NCI-H2107 (cell line): ENCODE data around the gene TRIM32.
"Not testable (repeated sequence)": the region's sequence is repeated elsewhere in the genome, so short reads cannot be mapped to it uniquely, and the experiment has no call there.

ENCODE experiments used
- DNase-seq: peaks from one replicate; lab custom pipeline; 2025; lab: John Stamatoyannopoulos, UW

TRIM32 gene

DNA sequence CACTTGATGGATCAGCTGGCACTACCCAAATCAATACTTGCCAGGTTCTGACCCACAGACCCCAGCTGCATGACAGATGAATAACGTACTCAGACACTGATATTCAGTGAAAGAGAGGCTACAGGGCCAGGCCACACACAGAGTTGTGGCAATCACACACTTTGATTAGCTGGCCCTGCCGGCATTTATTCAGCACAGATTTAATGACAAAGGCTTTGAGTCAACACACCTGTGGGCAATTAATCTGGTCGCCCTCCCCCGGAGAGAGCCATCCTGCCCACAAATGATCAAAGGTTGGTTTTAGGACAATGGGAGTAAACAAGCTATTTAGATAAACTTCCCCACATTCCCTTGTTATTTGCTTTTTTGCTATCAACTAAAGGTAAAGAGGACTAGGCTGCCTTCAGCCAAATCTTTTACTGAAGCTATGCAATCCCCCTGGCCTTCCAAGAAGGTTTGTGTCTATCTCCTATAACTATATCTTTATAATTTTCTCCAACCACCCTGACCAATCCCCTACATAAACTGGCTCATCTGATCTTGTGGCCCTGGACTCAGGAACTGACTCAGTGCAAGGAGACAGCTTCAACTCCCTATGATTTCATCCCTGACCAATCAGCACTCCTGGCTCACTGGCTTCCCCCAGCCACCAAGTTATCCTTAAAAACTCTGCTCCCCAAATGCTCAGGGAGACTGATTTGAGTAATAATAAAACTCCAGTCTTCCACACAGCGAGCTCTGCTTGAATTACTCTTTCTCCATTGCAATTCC is 12.7 kb upstream of the TRIM32 start:
- DNase-seq: no peak

DNA sequence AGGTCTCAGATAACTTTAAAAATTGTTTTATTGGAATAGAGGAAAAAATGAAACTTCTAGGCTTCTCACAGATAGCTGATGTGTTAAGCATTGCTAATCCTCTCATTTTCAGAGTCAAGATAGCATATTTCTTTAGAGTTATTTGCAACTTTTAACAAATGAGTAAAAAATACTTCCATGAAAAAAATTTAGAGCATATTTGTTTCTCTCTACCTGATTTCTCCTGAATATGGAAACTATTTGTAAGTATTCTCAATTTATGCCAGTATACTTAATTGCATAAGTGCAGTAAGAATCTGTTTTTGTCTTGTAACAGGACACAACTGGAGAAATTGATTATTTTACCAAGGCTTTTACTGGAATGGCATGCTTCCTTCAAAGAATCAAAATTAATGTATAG is 3.6 kb upstream of the TRIM32 start:
- DNase-seq: no peak

DNA sequence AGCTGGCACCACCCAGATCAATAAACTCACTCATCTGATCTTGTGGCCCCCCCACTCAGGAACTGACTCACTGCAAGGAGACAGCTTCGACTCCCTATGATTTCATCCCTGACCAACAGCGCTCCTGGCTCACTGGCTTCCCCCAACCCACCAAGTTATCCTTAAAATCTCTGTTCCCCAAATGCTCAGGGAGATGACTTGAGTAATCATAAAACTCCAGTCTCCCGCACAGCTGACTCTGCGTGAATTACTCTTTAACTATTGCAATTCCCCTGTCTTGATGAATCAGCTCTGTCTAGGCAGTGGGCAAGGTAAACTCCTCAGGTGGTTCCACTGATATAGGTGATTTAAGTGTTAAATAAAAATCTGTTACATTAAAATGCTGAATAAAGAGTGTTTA is 1.9 kb upstream of the TRIM32 start:
- DNase-seq: no peak

DNA sequence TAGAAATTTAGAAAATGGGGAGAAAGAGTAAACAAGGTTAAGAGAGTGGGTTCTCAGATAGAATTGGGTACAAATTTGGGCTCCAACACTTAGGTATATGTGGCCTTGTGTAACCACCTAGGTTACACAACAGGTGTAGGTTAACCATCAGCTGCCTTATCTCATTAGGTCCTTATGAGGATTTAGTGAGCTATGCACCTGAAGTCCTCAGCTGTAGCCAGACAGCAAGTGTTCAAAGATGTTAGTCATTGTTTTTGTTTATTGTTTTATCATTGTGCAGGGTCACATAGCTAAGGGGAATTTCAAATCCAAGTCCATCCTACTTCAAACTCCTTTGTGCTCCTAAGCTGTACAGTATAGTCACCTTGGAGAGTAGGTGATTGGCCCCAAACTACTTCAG is 970 bp upstream of the TRIM32 start:
- DNase-seq: no peak

DNA sequence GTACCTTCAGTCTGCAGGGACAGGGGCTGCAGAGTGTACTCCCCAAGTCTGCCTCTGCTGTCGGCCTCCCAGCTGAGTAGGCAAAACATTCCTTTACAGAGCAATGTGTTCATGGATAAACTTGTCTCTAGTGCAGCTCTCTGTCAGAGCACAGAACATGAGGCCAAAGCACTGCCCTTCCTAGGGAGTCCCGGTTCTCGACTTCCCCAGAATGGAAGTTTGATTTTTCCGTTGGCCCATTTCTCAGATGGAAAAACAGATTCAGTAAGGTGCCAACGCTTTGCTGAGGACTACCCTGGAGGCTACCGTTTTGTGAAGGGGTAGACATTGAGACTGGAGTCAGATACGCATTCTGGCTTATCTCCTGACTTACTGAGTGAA is 422 bp upstream of the TRIM32 start:
- DNase-seq: no peak

DNA sequence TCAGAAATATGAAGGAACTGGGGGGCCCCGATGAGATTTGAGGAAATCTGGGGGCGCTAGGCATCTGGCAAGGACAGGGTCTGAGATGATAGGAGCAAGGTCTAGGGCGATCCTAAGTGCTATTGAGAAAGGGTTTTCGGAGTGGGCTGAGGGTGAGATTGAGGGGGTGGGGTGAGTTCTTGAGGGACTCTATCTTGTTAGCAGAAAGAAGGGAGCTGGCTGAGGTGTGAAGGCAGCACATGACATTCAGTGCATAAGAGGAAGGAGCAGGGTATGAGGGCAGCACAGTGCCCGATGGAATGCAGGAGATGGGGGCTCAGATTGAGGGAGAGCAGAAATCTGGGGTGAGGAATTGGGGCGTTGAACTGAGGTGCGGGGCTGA is 640 bp downstream of the TRIM32 start:
- no peak for DNase-seq

DNA sequence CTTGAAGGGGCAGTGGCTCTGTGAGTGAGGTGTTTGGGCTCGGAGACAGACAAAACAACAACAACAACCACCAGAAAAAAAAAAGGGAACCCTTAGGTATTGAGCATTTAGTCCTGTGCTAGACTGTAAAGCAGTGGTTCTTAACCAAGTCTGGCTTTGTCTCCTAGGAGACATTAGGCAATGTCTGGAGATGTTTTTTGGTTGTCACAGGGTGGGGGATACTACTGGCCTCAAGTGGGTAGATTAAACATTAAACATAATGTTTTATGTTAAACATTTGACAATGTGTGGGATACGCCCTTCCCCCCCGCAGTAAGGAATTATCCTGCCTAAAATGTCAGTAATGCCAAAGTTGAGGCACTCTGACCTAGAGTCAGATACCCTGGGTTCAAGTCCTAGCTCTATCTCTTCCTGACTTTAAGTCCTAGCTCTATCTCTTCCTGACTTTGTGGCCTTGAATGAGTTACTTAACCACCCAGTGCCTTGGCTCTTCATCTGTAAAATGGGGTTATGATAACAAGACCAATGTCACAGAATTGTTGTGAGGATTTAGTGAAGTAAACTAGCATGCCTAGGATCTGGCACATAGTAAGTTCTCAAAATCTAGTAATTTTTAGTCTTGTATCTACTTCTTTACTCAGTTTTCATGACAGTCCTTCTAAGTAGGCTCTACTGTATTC is 1.8 kb downstream of the TRIM32 start:
- no peak for DNase-seq

DNA sequence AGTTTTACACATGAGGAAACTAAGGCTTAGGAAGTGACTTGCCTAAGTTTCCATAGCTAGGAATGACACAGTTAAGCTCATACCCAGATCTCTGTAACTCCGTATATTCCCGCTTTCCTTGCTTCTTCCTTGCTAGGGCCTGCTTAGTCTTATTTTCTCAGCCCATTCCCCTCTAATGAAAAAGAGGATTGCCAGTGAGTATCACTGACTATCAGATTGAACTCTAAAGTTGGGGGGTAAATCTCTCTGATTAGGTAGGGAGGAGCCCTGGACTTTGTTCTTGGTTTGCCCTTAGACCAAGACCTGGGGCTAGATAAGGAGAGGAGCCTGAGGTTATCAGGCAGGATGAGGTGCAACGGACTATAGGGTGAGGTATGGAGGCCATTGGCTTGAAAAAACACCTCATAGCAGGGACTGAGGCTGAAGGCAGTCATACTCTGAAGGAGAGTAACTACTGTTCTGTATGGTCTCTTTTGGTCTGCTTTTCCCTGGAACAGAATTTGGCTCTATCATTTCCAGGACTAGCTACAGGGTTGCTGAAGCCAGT is 2.5 kb downstream of the TRIM32 start:
- no peak for DNase-seq

DNA sequence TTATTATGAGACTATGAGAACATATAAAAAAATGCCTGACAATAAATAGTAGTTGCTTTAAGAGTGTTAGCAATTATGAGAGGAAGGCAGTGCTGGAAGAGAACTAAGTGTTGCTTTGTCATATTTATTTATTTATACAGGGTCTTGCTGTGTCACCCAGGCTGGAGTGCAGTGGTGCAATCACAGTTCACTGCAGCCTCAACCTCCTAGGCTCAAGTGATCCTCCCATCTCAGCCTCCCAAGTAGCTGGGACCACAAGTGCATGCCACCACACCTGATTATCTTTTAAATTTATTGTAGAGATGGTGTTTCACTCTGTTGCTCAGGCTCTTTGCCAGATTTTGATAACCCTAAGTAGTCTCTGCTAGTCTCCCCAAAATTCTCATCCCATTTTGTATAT is 3.7 kb downstream of the TRIM32 start:
- DNase-seq: not testable (repeated sequence)

DNA sequence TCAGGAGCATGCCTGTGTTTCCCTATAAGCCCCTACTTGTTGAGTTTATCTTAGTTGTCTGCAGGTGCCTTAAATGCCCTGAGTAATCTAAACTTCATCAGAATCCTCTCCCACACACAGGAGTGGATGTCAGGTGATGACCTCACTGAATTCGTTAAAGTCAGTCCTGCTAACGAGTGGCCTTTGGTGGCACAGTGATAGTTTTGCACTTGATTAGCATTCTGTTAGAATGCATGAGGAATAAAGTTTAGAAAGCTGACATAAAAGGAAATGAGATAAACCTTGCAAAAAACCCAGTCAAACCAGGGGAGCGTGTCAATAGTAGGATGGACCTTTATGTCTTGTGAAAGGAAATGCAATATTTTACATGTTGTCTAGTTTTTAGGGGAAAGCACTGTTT is 4.5 kb downstream of the TRIM32 start:
- no peak for DNase-seq

DNA sequence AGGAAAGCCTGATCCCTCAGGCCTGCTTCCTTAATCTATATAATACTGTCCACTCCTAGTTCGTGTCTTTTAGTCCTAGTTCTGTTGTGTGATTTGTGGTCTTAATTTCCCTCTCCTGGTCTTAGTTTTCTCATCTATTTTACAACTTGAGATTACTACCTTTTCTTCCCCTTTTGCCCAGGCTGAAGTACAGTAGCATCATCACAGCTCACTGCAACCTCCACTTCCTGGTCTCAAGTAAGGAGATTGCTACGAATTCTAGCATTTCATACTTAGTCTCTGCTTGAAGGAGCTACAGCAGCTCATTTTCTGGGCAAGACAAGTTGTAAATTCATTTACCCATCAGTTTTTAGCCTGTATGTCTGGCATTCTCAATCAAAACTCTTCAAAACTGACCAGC is 5.5 kb downstream of the TRIM32 start:
- no peak for DNase-seq

DNA sequence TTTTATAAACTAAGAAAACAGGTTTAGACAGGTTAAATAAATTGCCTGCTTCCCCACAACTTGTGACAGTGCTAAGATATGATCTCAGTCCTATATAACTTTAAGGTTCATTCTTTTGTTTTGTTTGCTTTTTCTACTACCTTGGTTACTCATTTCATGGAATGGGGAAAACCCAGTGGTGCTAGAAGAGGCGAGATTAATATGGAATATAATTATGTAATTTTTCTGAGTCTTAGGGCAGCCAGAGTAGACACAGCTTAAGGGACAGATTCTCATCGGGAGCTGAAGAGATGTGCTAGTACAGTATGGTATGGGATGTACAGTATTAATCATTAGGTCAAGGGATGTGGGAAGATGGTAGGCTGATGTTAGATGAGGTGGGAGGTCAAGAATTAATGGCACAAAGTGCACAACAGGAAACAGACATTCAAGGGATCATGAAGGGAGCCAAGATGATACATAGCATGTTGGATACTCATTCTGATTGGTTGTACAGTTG is 6.2 kb downstream of the TRIM32 start:
- no peak for DNase-seq

DNA sequence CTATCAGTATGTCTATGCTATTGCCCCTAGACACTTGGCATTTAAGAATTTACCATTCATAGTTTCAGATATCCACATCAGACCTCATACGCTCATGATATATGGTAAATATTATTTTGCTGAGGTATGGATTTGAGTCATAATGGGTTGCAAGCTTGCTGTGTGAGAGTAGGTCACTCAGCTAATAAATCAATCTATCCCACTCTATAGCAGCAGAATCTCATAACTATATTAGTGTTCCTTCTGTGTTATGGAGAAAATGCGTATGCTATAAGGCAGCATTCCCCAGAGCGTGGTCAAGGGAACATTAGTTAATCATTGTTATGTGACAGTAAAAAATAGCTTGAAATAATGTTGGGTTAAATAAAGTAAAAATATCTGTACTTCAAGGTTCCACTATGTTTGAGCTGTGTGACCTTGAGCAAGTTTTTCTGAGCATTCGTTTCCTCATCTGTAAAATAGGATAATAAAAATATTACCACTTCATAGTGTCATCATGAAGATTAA is 7.7 kb downstream of the TRIM32 start:
- no peak for DNase-seq

DNA sequence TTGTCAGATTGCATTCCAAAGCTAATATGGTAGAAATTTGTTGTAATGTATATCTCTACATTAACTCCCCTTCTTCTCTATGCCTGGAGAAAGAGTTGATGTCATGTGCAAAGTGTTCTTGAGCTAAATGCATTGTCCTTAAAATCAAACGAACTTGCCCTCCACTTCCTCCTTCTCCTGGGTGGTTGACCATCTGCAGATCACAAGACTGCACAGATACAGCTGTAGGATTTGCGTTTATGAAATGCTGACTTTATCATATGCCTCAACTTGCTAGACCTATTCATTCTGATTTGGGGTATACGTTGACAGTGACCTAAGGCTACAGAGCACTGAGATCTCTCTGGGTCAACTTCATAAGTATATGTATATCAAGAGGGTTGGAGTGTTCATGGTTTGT is 8.3 kb downstream of the TRIM32 start:
- no peak for DNase-seq

DNA sequence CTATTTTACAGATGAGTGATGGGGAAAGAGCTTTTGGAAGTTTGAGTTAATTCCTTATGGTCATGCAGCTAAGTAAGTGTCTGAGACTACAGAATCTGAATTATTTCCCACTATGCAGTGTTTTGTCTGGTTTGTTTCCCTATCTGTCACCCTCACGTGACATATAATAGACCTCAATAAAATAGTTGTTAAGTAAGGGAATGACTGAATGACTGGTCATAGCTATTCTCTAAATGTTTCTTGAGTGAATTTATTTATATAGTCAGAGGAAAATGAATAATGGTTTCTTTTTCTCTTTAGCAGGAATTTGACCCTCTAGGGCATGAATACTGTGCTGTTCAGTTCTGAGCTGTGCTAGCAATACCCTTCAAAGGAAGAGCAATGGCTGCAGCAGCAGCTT is 10.3 kb downstream of the TRIM32 start:
- DNase-seq: no peak

DNA sequence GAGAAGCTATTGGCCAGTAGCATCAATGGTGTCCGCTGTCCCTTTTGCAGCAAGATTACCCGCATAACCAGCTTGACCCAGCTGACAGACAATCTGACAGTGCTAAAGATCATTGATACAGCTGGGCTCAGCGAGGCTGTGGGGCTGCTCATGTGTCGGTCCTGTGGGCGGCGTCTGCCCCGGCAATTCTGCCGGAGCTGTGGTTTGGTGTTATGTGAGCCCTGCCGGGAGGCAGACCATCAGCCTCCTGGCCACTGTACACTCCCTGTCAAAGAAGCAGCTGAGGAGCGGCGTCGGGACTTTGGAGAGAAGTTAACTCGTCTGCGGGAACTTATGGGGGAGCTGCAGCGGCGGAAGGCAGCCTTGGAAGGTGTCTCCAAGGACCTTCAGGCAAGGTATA is 10.8 kb downstream of the TRIM32 start:
- DNase-seq: no peak

DNA sequence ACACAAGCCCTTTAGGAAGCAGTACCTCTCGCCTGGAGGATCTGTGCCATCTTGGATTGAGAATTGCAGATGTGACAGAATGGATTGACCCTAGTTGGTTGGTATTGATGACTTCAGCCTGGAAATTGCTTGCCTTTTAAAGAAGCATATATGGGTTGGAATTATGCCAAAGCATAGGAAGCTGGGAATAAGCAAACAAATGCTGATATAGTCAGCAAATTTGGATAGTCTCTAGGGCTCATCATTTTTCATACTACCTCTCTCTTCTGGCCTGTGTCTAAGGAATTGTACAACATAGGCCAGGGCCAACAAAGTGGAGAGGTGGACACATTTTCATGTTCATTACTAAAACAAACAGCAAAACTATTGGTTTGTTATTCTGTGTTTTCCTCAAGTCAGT is 13.2 kb downstream of the TRIM32 start:
- no peak for DNase-seq

DNA sequence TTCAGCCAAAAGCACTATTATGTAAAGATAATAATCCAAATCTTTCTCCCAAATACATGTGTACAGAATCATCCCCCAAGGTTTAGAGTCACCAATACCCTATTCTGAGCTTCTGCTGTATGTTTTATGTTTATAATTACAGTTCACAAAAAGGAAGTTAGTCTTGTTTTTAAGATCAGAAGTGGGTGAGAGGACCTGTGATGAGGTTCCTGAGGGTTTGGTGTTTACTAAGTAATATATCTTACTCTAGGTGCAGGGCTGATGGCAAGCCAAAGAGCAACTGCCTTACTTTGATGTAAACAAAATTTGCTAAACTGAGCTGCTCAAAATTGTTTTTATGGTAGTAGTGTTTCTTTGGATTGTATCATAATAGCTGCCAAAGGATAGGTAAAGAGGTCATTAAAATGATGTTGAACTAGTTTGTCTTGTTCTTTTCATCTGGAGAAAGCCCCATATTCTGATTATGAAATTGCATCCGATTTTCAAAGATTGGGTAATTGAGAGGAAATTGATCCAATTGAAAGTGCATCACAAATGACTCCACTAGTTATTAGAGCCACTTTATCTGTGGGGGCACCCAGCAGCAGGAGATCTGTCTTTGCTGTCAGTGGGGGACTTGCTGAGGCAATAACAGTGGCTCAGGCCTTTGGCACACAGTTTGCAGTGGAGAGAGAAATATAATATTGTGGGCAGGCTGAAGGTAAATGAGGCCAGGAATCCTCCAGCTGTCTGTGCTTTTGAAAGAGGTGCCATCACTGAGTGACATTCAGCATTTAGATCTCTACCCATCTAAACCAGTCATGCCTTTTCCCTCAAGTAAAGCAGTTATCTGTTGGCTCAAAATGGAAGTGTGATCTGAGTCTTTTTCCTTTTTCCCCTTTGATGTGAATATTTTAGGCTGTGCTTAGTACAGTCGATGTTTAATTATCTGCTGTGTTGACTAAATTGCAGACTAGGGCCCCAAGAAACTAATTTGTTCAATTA is 14.1 kb downstream of the TRIM32 start:
- no peak for DNase-seq

DNA sequence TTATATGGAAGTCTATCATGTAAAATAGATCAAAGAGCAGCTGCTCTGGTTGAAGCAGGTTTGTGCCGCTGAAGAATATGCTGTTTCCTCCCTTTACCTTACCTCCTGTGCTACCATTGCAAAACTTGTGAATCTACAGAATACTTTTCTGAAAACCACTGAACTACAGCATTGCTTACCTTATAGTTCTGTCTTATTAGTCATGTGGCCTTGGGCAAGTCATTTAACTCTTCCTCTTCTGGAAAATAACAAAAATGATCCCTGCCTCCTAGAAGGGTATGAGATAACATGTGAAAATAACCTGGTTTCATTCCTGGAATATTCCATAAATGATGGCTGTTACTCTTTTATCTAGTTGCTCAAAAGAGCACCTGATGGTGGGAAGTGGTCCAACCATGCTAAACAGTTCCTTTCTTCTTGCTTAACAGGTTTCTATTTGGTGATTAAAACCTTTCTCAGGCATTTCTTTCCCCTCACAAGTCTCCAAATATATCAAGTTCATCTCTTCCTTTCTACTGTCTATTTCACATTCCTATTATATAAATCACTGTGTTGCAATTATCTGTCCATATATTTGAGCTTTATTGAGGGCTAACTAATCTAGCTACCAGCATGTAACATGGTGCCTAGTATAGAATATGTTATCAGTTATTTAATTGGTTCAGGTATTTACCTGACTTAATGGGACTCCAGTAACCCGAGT is 15.0 kb downstream of the TRIM32 start:
- DNase-seq: no peak

DNA sequence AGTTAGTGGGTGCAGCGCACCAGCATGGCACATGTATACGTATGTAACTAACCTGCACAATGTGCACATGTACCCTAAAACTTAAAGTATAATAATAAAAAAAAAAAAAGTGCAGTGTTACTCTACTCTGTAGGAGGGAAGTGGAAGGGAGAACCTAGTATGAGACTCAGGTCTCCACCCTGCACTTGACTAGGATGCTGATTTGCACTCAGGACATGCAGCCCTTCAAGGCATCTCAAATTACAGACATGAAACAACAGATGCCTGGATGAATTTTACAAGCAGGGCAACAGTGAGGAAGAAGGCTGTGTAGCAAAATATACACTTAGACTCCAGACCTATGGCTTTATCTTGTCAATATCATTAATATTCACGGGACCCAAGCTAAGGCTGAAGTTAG is 16.5 kb downstream of the TRIM32 start:
- no peak for DNase-seq

DNA sequence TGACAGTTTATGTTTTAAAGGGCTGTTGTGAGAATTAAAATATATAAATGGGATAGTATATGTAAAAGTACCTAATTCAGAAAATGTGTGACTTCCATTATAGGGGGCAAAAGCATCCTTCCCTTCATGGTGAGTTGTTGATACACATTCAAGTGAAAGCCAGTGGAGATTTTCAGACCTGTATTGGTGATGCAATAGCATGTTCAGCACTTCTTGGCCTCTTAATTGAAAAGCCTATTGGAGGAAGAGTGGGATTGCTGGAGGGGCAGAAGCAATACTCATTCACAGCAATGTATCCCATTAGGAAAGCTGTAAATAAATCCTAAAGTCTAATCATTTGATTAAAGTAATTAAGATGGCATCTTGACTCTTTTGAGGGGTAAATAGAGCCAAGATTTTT is 17.4 kb downstream of the TRIM32 start:
- no peak for DNase-seq
